ENCODE results near the gene UNK.

- no peak for TF ChIP-seq POLR2AphosphoS5 (IDR thresholded peaks at IDR 0.05)
- TF ChIP-seq CTCF (IDR thresholded peaks at IDR 0.05), result no peak
- TF ChIP-seq POLR2A (IDR thresholded peaks at IDR 0.05), result no peak
- TF ChIP-seq EP300 (IDR thresholded peaks at IDR 0.05), result no peak
Measured at GRCh38 chr17:75823257-75824041, 38.8 kb downstream of the UNK start.

All from suprapubic skin (tissue), 4 donors.